Measurements from ENCODE around the gene EXOC3. TPM values are rescaled to one million over a fixed set of nuclear protein-coding genes. Genes with fewer than 3 reads are reported as not detected.

Gene EXOC3
- total and polyA plus RNA-seq, 2 of the 8 experiments (the other 6 are each of a cell fraction or from before 2014, with no cell fraction given), result 14.4 to 30.0 TPM

DNA sequence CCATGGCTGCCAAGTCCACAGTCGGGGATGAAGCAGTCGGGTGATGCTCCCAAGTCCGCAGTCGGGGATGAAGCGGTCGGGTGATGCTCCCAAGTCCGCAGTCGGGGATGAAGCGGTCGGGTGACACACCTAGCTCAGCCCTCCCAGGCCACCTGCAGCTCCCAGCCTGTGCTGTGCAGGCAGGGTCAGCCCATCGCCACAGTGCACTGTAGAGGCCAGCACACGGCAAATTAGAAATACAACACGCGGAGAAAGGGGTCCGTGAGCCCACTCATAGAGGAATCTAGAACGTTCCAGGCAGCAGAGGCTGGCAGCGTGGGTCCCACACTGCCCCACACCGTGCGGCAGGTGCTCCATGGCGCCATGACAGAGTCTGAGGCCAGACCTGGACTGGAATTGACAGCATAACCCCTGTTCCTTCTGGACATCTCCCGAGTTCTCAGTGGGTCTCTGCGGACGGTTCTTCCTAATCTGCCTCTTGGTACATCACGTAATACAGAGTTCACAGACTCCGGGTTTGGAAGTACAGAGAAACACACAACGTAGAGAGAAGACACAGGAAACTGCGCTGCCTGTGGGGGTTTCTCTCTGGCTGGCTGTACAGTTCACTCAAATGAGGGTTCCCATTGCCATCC lies 7.7 kb upstream of the EXOC3 start:
- POLR2A ChIA-PET (ENCODE audit: partially characterized antibody), result interaction anchor here (1.3 kb wide), 1 partner anchor 36 kb away, joined by 3 read pairs; no protein-coding TSS in a partner anchor

More for the DNA sequence above, 7.7 kb upstream of the EXOC3 start:
- H2BK5ac ChIP-seq (ENCODE audit: low read depth, low read length), result no peak overlapping the region
- no peak for FAIRE-seq
- H3K9ac ChIP-seq (replicated peaks in 1 of 4; ENCODE audit: extremely low read depth in 1 of 4, low read depth in 3 of 4, low read length in 3 of 4), result no peak overlapping the region
- no peak overlapping the region for H3K14ac ChIP-seq (ENCODE audit: insufficient read length)
- H3K79me2 ChIP-seq (ENCODE audit: control insufficient read depth in 1 of 2, insufficient read depth in 2 of 2, low read length in 2 of 2), result no peaks in the 10 kb centered on the region
- no peak overlapping the region for H2AK5ac ChIP-seq (ENCODE audit: low read depth, low read length)
- H2BK20ac ChIP-seq (ENCODE audit: low read length), result no peak overlapping the region
- H3K4ac ChIP-seq (replicated peaks; ENCODE audit: insufficient read length, low read depth, low read length), result no peak overlapping the region
- H4K20me1 ChIP-seq (replicated peaks in 1 of 2; ENCODE audit: control insufficient read depth in 1 of 2, insufficient read depth in 2 of 2, low read length in 2 of 2), result peaks cover 0 to 2% of the 10 kb centered on the region in 2 experiments
- H2AFZ ChIP-seq (ENCODE audit: low read length), result no peak overlapping the region
- H4K8ac ChIP-seq (ENCODE audit: extremely low read depth, insufficient read depth, low read length), result no peak overlapping the region
- DNase-seq (ENCODE audit: low read depth in 1 of 2, low spot score in 2 of 2), result no peak
- H3K79me1 ChIP-seq (ENCODE audit: low read depth, low read length), result no peaks in the 10 kb centered on the region
- no peak overlapping the region for H3K23ac ChIP-seq (ENCODE audit: insufficient read length)
- H3K27me3 ChIP-seq (replicated peaks in 1 of 4; ENCODE audit: control insufficient read depth in 3 of 4, extremely low read depth in 1 of 4, insufficient read depth in 3 of 4, low read length in 3 of 4), result no peaks in the 10 kb centered on the region
- H3K4me1 ChIP-seq (replicated peaks in 1 of 4; ENCODE audit: control insufficient read depth in 3 of 4, insufficient read depth in 4 of 4, low read length in 3 of 4), result no peaks in the 10 kb centered on the region; a peak in 1 of 7 replicates
- CTCF ChIA-PET (ENCODE audit: partially characterized antibody), result interaction anchor here (0.6 to 9.7 kb wide), 16 partner anchors 9 to 248 kb away, joined by 3 to 99 read pairs (median 4); no protein-coding TSS in a partner anchor
- no peak overlapping the region for H4K5ac ChIP-seq (ENCODE audit: insufficient read length, low read depth, low read length)
- H3K23me2 ChIP-seq (ENCODE audit: low read depth, low read length), result no peaks in the 10 kb centered on the region
- H3K36me3 ChIP-seq (ENCODE audit: control insufficient read depth in 2 of 4, insufficient read depth in 4 of 4, low read length in 3 of 4), result no peaks in the 10 kb centered on the region
- H3K27ac ChIP-seq (ENCODE audit: low read depth, low read length), result no peak overlapping the region
- no peak overlapping the region for H2BK15ac ChIP-seq (ENCODE audit: low read length)
- H3K18ac ChIP-seq (ENCODE audit: extremely low read depth, low read length), result no peak overlapping the region
- H2BK12ac ChIP-seq (ENCODE audit: low read depth, low read length), result no peak overlapping the region
- WGBS, 2 experiments (ENCODE audit: extremely low coverage in 1 of 2, insufficient coverage in 1 of 2, insufficient read length in 1 of 2, insufficient replicate concordance in 2 of 2, low coverage in 1 of 2, low lambda C conversion rate in 2 of 2, missing lambda C conversion rate in 1 of 2), result 93% methylated on average over 27 of the region's 27 CpGs; no CpG with 5 or more reads in 1 of the 2 experiments
- no peaks in the 10 kb centered on the region for H3K9me3 ChIP-seq (ENCODE audit: insufficient read depth in 2 of 2, low read depth in 1 of 2, low read length in 1 of 2)
- no peak overlapping the region for H3K4me3 ChIP-seq (ENCODE audit: extremely low read depth in 1 of 4, insufficient read depth in 2 of 4, low read depth in 3 of 4, low read length in 4 of 4)
- no peak overlapping the region for H4K91ac ChIP-seq (replicated peaks; ENCODE audit: insufficient read length, low read length)
- H3K4me2 ChIP-seq (ENCODE audit: insufficient read depth in 1 of 2, low read depth in 2 of 2, low read length in 2 of 2), result no peak overlapping the region
- no peak overlapping the region for H2BK120ac ChIP-seq (replicated peaks; ENCODE audit: low read depth, low read length)
- H3K56ac ChIP-seq (replicated peaks; ENCODE audit: insufficient read length, low read depth, low read length), result no peak overlapping the region
- TF ChIP-seq SP4 (IDR thresholded peaks at IDR 0.05; ENCODE audit: low read length) (no peak), TAF1 (IDR thresholded peaks at IDR 0.05; ENCODE audit: low read depth, low read length) (no peak), MAX (IDR thresholded peaks at IDR 0.05) (no peak), TEAD4 (IDR thresholded peaks at IDR 0.05; ENCODE audit: low read depth, low read length) (no peak), SP2 (IDR thresholded peaks at IDR 0.05; ENCODE audit: low read length) (no peak), EGR1 (IDR thresholded peaks at IDR 0.05; ENCODE audit: borderline replicate concordance, low read depth, low read length) (no peak), SRF (IDR thresholded peaks at IDR 0.05; ENCODE audit: low read depth, low read length) (no peak), SUZ12 (IDR thresholded peaks at IDR 0.05; ENCODE audit: low read length) (no peak), ATF2 (IDR thresholded peaks at IDR 0.05; ENCODE audit: low read length) (no peak)
